Neural progenitor cell (in vitro differentiated cells): ENCODE data around the gene SLBP. TPM values are rescaled to one million over a fixed set of nuclear protein-coding genes. Genes with fewer than 3 reads are reported as not detected.

Experiments used
- DNase-seq: peaks from one replicate; pipeline ENCODE4 v3.0.0-alpha.2; 2016; ENCODE audit warnings: low spot score
- H2AFZ ChIP-seq: fragments of 200-600 bp; sonication (generic); replicated peaks from 2 replicates; pipeline ENCODE4 v1.6.1; 2016; ENCODE audit warnings: antibody characterized with exemption
- H3F3A ChIP-seq: fragments of 200-600 bp; sonication (generic); 2 replicates; pipeline ENCODE4 v1.6.1; 2016; ENCODE audit warnings: antibody characterized with exemption, low read depth
- H3K27ac ChIP-seq: fragments of 200-600 bp; sonication (generic); 2 replicates; pipeline ENCODE4 v1.5.1; 2016; ENCODE audit warnings: mild to moderate bottlenecking
- H3K27me3 ChIP-seq: fragments of 200-600 bp; sonication (generic); 2 replicates; pipeline ENCODE4 v1.6.1; 2016; ENCODE audit warnings: mild to moderate bottlenecking, moderate library complexity
- H3K36me3 ChIP-seq: fragments of 200-600 bp; sonication (generic); 2 replicates; pipeline ENCODE4 v1.5.1; 2016
- H3K4me1 ChIP-seq: fragments of 200-600 bp; sonication (generic); 2 replicates; pipeline ENCODE4 v1.6.1; 2016; ENCODE audit warnings: mixed run types
- H3K4me2 ChIP-seq: fragments of 200-600 bp; sonication (generic); 2 replicates; pipeline ENCODE4 v1.6.1; 2016
- H3K4me3 ChIP-seq: fragments of 200-600 bp; sonication (generic); 2 replicates; pipeline ENCODE4 v1.5.1; 2016
- H3K79me2 ChIP-seq: fragments of 200-600 bp; sonication (generic); 2 replicates; pipeline ENCODE4 v1.6.1; 2016; ENCODE audit warnings: low read depth
- H3K9ac ChIP-seq: fragments of 200-600 bp; sonication (generic); 2 replicates; pipeline ENCODE4 v1.6.1; 2016
- H3K9me3 ChIP-seq: fragments of 200-600 bp; sonication (generic); 2 replicates; pipeline ENCODE4 v1.5.1; 2016; ENCODE audit warnings: low read depth
- H4K20me1 ChIP-seq: fragments of 200-600 bp; sonication (generic); 2 replicates; pipeline ENCODE4 v1.6.1; 2016; ENCODE audit warnings: low read depth
- H3K27ac Mint-ChIP-seq: 3 replicates; pipeline ENCODE4 v1.8.0; 2021; ENCODE audit warnings: mixed read lengths
- H3K27me3 Mint-ChIP-seq: 2 replicates; pipeline ENCODE4 v1.8.0; 2022; ENCODE audit warnings: low read depth, mild to moderate bottlenecking, inconsistent platforms, moderate library complexity, mixed read lengths; ENCODE audit not compliant: insufficient read depth
- H3K36me3 Mint-ChIP-seq: 3 replicates; pipeline ENCODE4 v1.8.0; 2021; ENCODE audit warnings: mixed read lengths
- H3K4me1 Mint-ChIP-seq: 3 replicates; pipeline ENCODE4 v1.8.0; 2021; ENCODE audit warnings: mixed read lengths
- H3K4me3 Mint-ChIP-seq: 3 replicates; pipeline ENCODE4 v1.8.0; 2021; ENCODE audit warnings: mild to moderate bottlenecking, moderate library complexity, mixed read lengths
- H3K9me3 Mint-ChIP-seq: 3 replicates; pipeline ENCODE4 v1.8.0; 2020; ENCODE audit warnings: mixed read lengths
- EZH2 ChIP-seq: fragments of 200-600 bp; sonication (generic); IDR thresholded peaks from 2 replicates; pipeline ENCODE4 v1.6.1; 2017; ENCODE audit warnings: antibody characterized with exemption, mild to moderate bottlenecking, moderate library complexity
- EZH2phosphoT487 ChIP-seq: fragments of 200-600 bp; sonication (generic); IDR thresholded peaks from 2 replicates; pipeline ENCODE4 v1.6.1; 2017; ENCODE audit warnings: antibody characterized with exemption
- total RNA-seq: library from RNA; depleted of rRNA; stranded (reverse); fragments of >200 nt; gene quantifications from 2 replicates; pipeline ENCODE4 v1.2.3, GENCODE V29; 2015; ENCODE audit warnings: low replicate concordance
- TF ChIP-seq, protein P1 (sequence below): fragments of 200-600 bp; sonication (generic); IDR thresholded peaks from 2 replicates; pipeline ENCODE4 v1.5.1; 2017; ENCODE audit warnings: antibody characterized with exemption, mild to moderate bottlenecking

The SLBP gene
- total RNA-seq, 1 donor from 2014 or later: 119 TPM

DNA sequence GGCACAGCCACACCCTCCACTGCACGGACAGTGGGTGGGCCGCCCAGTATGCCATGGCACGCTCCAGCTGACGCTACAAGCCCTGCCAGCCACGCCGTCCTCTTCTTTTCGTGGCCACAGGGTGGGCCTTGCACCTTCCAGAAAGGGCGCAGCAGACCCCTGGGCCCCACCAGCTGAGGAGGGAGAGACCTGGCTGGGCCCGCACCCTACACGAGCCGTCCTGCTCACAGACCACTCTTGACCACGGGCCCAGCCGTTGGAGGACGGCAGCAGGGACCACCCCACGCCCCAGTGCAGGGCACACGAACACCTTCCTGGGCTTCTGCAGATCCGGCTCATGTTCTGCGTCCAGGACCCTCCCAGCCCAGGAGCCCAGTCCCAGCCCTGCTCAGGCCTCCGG, 55.1 kb downstream of the SLBP start:
- TF ChIP-seq EZH2 (no peak), EZH2phosphoT487 (no peak)
- TF ChIP-seq, protein P1, sequence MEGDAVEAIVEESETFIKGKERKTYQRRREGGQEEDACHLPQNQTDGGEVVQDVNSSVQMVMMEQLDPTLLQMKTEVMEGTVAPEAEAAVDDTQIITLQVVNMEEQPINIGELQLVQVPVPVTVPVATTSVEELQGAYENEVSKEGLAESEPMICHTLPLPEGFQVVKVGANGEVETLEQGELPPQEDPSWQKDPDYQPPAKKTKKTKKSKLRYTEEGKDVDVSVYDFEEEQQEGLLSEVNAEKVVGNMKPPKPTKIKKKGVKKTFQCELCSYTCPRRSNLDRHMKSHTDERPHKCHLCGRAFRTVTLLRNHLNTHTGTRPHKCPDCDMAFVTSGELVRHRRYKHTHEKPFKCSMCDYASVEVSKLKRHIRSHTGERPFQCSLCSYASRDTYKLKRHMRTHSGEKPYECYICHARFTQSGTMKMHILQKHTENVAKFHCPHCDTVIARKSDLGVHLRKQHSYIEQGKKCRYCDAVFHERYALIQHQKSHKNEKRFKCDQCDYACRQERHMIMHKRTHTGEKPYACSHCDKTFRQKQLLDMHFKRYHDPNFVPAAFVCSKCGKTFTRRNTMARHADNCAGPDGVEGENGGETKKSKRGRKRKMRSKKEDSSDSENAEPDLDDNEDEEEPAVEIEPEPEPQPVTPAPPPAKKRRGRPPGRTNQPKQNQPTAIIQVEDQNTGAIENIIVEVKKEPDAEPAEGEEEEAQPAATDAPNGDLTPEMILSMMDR: no peak
- no peaks in the 10 kb centered on the region for H3K4me1 Mint-ChIP-seq
- no peak overlapping the region for H3K27ac ChIP-seq
- H3K36me3 ChIP-seq: no peaks in the 10 kb centered on the region
- no peaks in the 10 kb centered on the region for H3K79me2 ChIP-seq
- no peak overlapping the region for H2AFZ ChIP-seq
- no peaks in the 10 kb centered on the region for H3K36me3 Mint-ChIP-seq
- no peak overlapping the region for H3K4me3 Mint-ChIP-seq
- H4K20me1 ChIP-seq: no peaks in the 10 kb centered on the region
- H3K27me3 ChIP-seq: no peaks in the 10 kb centered on the region
- peaks cover 2% of the 10 kb centered on the region for H3K27me3 Mint-ChIP-seq
- H3K4me2 ChIP-seq: no peak overlapping the region
- H3K9me3 ChIP-seq: no peaks in the 10 kb centered on the region
- H3K4me3 ChIP-seq: no peak overlapping the region
- H3K27ac Mint-ChIP-seq: no peak overlapping the region
- no peaks in the 10 kb centered on the region for H3K9me3 Mint-ChIP-seq
- H3K9ac ChIP-seq: no peak overlapping the region
- no peaks in the 10 kb centered on the region for H3K4me1 ChIP-seq
- H3F3A ChIP-seq: peaks cover 4% of the 10 kb centered on the region
- no peak for DNase-seq

DNA sequence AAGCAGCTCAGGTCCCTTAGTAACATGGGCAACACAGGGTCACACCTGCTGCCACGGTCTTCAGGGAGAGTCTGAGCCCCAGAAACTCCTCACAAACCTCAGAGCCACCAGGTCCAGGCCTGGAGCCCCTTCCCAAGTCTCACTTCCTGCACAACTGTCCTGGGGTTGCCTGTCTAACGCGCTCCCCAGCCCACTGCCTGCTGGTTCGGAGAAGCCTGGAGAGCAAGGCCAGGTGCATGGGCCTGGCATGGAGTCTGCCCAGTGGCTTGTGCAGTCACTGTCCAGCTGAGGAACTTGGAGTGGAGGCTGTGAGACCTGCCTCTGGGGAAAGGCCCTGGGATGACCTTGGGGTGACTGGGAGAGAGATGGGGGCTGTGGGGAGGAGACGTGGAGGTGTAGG, 56.0 kb downstream of the SLBP start:
- H3K27ac Mint-ChIP-seq: peak overlapping the region; percentile 86
- H3F3A ChIP-seq: peaks cover 4% of the 10 kb centered on the region
- H3K4me2 ChIP-seq: no peak overlapping the region
- H3K4me3 Mint-ChIP-seq: no peak overlapping the region
- H3K27me3 Mint-ChIP-seq: peaks cover 2% of the 10 kb centered on the region
- H4K20me1 ChIP-seq: no peaks in the 10 kb centered on the region
- no peak overlapping the region for H3K27ac ChIP-seq
- H3K4me3 ChIP-seq: no peak overlapping the region
- no peaks in the 10 kb centered on the region for H3K9me3 ChIP-seq
- H3K4me1 ChIP-seq: no peaks in the 10 kb centered on the region
- no peaks in the 10 kb centered on the region for H3K79me2 ChIP-seq
- no peak for DNase-seq
- H3K36me3 ChIP-seq: no peaks in the 10 kb centered on the region
- TF ChIP-seq, protein P1: no peak
- TF ChIP-seq EZH2 (no peak), EZH2phosphoT487 (no peak)
- no peaks in the 10 kb centered on the region for H3K4me1 Mint-ChIP-seq
- no peak overlapping the region for H3K9ac ChIP-seq
- H2AFZ ChIP-seq: no peak overlapping the region
- H3K36me3 Mint-ChIP-seq: no peaks in the 10 kb centered on the region
- H3K9me3 Mint-ChIP-seq: no peaks in the 10 kb centered on the region
- no peaks in the 10 kb centered on the region for H3K27me3 ChIP-seq

DNA sequence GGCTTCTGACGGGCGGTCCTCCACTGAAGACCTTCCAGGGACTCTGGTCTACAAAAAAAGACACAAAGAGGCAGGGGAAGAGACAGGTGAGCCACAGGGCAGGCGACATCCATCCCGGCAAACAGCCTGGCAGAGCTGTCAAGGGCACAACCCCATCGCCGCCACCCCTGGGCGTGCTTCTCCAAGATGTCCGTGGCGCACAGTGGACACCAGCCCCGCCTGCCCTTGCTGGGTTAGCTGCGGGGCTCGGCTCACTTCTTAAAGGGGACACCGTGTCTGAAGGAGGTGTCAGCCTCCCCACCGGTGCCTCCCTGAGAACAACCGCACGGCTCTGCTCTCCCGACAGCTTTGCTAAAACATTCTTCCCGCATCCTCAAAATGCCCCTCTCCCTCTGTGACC, 56.4 kb downstream of the SLBP start:
- no peaks in the 10 kb centered on the region for H3K36me3 ChIP-seq
- H3K27ac ChIP-seq: no peak overlapping the region
- Mint-ChIP-seq H3K4me1 (no peaks in the 10 kb centered on the region), H3K27me3 (peaks cover 2% of the 10 kb centered on the region), H3K36me3 (no peaks in the 10 kb centered on the region), H3K4me3 (no peak overlapping the region), H3K9me3 (no peaks in the 10 kb centered on the region), H3K27ac (no peak overlapping the region)
- no peaks in the 10 kb centered on the region for H3K4me1 ChIP-seq
- DNase-seq: no peak
- no peaks in the 10 kb centered on the region for H3K79me2 ChIP-seq
- H4K20me1 ChIP-seq: no peaks in the 10 kb centered on the region
- H3F3A ChIP-seq: peaks cover 4% of the 10 kb centered on the region
- no peak overlapping the region for H3K4me3 ChIP-seq
- no peak overlapping the region for H3K4me2 ChIP-seq
- no peaks in the 10 kb centered on the region for H3K9me3 ChIP-seq
- no peaks in the 10 kb centered on the region for H3K27me3 ChIP-seq
- no peak overlapping the region for H2AFZ ChIP-seq
- TF ChIP-seq, protein P1: no peak
- TF ChIP-seq EZH2phosphoT487: no peak
- no peak for TF ChIP-seq EZH2
- no peak overlapping the region for H3K9ac ChIP-seq

DNA sequence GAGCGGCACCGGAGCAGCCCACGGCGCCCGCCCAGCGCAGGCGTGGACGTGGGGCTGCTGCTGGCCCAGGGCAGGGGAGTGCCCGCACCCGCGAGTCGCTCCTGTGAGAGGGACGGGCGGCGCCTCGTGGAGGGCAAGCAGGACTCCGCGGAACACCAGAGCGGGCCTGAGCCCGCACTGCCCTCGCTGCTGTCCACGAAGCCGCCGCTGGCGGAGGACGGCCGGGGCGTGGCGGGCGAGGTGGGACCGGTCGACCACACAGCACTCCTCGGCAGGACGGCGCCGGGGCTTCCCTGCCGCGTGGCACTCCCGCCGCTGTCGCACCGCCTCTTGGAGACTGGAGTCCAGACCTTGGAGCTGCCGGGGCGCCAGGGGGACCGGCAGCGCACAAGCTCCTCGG, 57.0 kb downstream of the SLBP start:
- Histone ChIP-seq H2AFZ (no peak overlapping the region), H3K4me3 (no peak overlapping the region), H4K20me1 (no peaks in the 10 kb centered on the region), H3F3A (peaks cover 4% of the 10 kb centered on the region), H3K27ac (no peak overlapping the region), H3K9ac (no peak overlapping the region), H3K27me3 (no peaks in the 10 kb centered on the region), H3K36me3 (no peaks in the 10 kb centered on the region), H3K4me2 (no peak overlapping the region), H3K9me3 (no peaks in the 10 kb centered on the region), H3K4me1 (no peaks in the 10 kb centered on the region), H3K79me2 (no peaks in the 10 kb centered on the region)
- H3K36me3 Mint-ChIP-seq: no peaks in the 10 kb centered on the region
- peaks cover 4% of the 10 kb centered on the region for H3K27me3 Mint-ChIP-seq
- DNase-seq: no peak
- TF ChIP-seq, protein P1: no peak
- TF ChIP-seq EZH2phosphoT487 (no peak), EZH2 (no peak)
- no peaks in the 10 kb centered on the region for H3K9me3 Mint-ChIP-seq
- no peak overlapping the region for H3K4me3 Mint-ChIP-seq
- no peak overlapping the region for H3K27ac Mint-ChIP-seq
- H3K4me1 Mint-ChIP-seq: no peaks in the 10 kb centered on the region
